Gastroesophageal sphincter (tissue), 3 donors: ENCODE data around the gene DRC7.

Experiments used
- CTCF ChIP-seq, 4 experiments: fragments of 200-600 bp in 2 of 4; fragments of 450-650 bp in 2 of 4; sonication (generic) in 1 of 4; IDR thresholded peaks; one replicate each; pipeline ENCODE4 v1.5.1; 2017 to 2019; ENCODE audit warnings: antibody characterized with exemption in 4 of 4, mild to moderate bottlenecking in 2 of 4, moderate library complexity in 2 of 4
- EP300 ChIP-seq: sonication (generic); formaldehyde crosslinking; IDR thresholded peaks from one replicate; pipeline ENCODE4 v1.6.1; 2017; ENCODE audit warnings: antibody characterized with exemption, mild to moderate bottlenecking
- POLR2A ChIP-seq, 2 donors: fragments of 450-650 bp; IDR thresholded peaks; one replicate each; pipeline ENCODE4 v1.6.1; 2017; ENCODE audit warnings: antibody characterized with exemption in 2 of 2, mild to moderate bottlenecking in 2 of 2, moderate library complexity in 1 of 2
- POLR2AphosphoS5 ChIP-seq: sonication (generic); formaldehyde crosslinking; IDR thresholded peaks from one replicate; pipeline ENCODE4 v1.6.1; 2017; ENCODE audit warnings: antibody characterized with exemption

DNA sequence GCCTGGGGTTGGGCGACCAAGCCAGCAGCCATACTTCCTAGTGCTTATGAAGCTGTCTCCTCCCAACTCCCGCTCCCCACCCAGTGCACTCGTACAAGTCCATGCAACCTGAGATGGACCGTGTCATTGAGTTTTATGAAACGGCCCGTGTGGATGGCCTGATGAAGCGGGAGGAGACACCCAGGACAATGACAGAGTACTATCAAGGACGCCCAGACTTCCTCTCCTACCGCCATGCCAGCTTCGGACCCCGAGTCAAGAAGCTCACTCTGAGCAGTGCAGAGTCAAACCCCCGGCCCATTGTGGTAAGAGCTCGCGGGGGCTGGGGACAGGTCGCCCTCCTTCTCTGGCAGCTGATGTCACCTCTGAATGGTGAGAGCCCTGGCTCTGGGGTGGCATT lies 29.9 kb downstream of the DRC7 start:
- no peak for TF ChIP-seq CTCF (IDR thresholded peaks at IDR 0.05)
- TF ChIP-seq EP300: no peak
- no peak for TF ChIP-seq POLR2AphosphoS5
- TF ChIP-seq POLR2A (IDR thresholded peaks at IDR 0.05): no peak
